Right lobe of liver (tissue), 4 donors: ENCODE measurements around the gene CFAP46.

ENCODE experiments used
- POLR2A ChIP-seq: fragments of 450-650 bp; IDR thresholded peaks from one replicate; pipeline ENCODE4 v1.6.1; 2017; ENCODE audit warnings: antibody characterized with exemption, mild to moderate bottlenecking
- TF ChIP-seq, protein P1 (sequence below), 4 donors: fragments of 200-600 bp in 3 of 4; fragments of 450-650 bp in 1 of 4; IDR thresholded peaks; one replicate each; pipeline versions ENCODE4 v1.5.1 to v1.8.0; 2016 to 2022; ENCODE audit warnings: antibody characterized with exemption in 4 of 4, mild to moderate bottlenecking in 2 of 4
- donor health status: DM: no; HTN: no; CAD: no.
- donor health status: DM: no; HTN: no; CAD: no.
- donor health status: DM: no; HTN: yes; CAD: no.

DNA sequence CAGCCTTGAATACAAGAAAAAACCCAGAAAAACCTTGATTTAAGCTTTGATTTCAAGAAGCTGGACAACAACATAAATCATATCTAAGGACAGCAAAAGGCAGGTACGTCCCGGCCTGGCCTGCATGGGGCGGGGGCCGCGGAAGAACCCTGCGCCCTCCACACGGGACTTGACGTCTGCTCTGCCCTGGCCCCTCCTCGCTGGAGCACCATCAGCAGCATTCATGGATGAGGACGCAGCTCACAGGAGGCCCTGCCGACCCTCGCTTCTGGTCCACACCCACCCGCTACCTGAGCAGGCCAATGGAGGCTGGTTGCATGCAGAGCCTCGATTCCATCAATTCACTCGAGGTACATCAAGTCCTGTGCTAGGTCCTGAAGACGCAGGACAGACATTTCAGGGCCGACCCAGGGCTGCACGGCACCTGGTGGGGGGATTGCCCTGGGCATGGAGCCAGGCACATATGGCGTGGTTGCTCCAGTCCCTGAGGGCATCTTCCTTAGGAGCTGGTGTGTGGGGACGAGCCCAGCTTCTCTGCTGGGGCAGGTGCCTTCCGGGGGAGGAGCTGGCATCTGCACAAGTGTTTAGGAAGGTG, 93.3 kb downstream of the CFAP46 start:
- TF ChIP-seq, protein P1, sequence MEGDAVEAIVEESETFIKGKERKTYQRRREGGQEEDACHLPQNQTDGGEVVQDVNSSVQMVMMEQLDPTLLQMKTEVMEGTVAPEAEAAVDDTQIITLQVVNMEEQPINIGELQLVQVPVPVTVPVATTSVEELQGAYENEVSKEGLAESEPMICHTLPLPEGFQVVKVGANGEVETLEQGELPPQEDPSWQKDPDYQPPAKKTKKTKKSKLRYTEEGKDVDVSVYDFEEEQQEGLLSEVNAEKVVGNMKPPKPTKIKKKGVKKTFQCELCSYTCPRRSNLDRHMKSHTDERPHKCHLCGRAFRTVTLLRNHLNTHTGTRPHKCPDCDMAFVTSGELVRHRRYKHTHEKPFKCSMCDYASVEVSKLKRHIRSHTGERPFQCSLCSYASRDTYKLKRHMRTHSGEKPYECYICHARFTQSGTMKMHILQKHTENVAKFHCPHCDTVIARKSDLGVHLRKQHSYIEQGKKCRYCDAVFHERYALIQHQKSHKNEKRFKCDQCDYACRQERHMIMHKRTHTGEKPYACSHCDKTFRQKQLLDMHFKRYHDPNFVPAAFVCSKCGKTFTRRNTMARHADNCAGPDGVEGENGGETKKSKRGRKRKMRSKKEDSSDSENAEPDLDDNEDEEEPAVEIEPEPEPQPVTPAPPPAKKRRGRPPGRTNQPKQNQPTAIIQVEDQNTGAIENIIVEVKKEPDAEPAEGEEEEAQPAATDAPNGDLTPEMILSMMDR (IDR thresholded peaks at IDR 0.05): no peak
- TF ChIP-seq POLR2A: no peak
